HepG2 (cell line): ENCODE measurements around the gene PIGW. TPM values are rescaled to one million over a fixed set of nuclear protein-coding genes. Genes with fewer than 3 reads are reported as not detected.

Experiments
- CBX1 ChIP-seq: IDR thresholded peaks from one replicate; pipeline ENCODE4 v1.6.1; 2016; ENCODE audit warnings: antibody characterized with exemption, low read depth
- ELK4 ChIP-seq: sonication (generic); formaldehyde crosslinking; IDR thresholded peaks from 2 replicates; pipeline ENCODE4 v1.9.0; 2021; ENCODE audit warnings: missing genetic modification reagents, borderline replicate concordance
- GMEB1 ChIP-seq: sonication (generic); formaldehyde crosslinking; IDR thresholded peaks from 2 replicates; pipeline ENCODE4 v1.5.1; 2020; ENCODE audit warnings: missing genetic modification reagents, mild to moderate bottlenecking, borderline replicate concordance
- NFAT5 ChIP-seq: sonication (generic); formaldehyde crosslinking; IDR thresholded peaks from 2 replicates; pipeline ENCODE4 v1.4.0; 2020; ENCODE audit warnings: missing genetic modification reagents
- SIX4 ChIP-seq: sonication (generic); formaldehyde crosslinking; IDR thresholded peaks from 2 replicates; pipeline ENCODE4 v1.4.0; 2020; ENCODE audit warnings: missing genetic modification reagents
- SRY ChIP-seq: sonication (generic); formaldehyde crosslinking; IDR thresholded peaks from 2 replicates; pipeline ENCODE4 v1.8.0; 2022; ENCODE audit warnings: mild to moderate bottlenecking, missing genetic modification reagents
- ZBTB14 ChIP-seq: sonication (generic); formaldehyde crosslinking; IDR thresholded peaks from 2 replicates; pipeline ENCODE4 v1.4.0; 2020; ENCODE audit warnings: missing genetic modification reagents
- ZNF33A ChIP-seq: sonication (generic); formaldehyde crosslinking; IDR thresholded peaks from 2 replicates; pipeline ENCODE4 v1.5.1; 2020; ENCODE audit warnings: missing genetic modification reagents, mild to moderate bottlenecking, moderate library complexity, borderline replicate concordance
- ZNF354B ChIP-seq: sonication (generic); formaldehyde crosslinking; IDR thresholded peaks from 2 replicates; pipeline ENCODE4 v1.8.0; 2022; ENCODE audit warnings: mild to moderate bottlenecking, missing genetic modification reagents
- ZNF430 ChIP-seq: sonication (generic); formaldehyde crosslinking; IDR thresholded peaks from 2 replicates; pipeline ENCODE4 v1.9.0; 2021; ENCODE audit warnings: mild to moderate bottlenecking, missing genetic modification reagents
- ZNF598 ChIP-seq: sonication (generic); formaldehyde crosslinking; IDR thresholded peaks from 2 replicates; pipeline ENCODE4 v1.5.1; 2020; ENCODE audit warnings: mild to moderate bottlenecking, missing genetic modification reagents, borderline replicate concordance
- ZNF609 ChIP-seq: sonication (generic); formaldehyde crosslinking; IDR thresholded peaks from 2 replicates; pipeline ENCODE4 v1.4.0; 2020; ENCODE audit warnings: mild to moderate bottlenecking, missing genetic modification reagents, borderline replicate concordance
- ZNF772 ChIP-seq: sonication (generic); formaldehyde crosslinking; IDR thresholded peaks from 2 replicates; pipeline ENCODE4 v1.5.0; 2020; ENCODE audit warnings: mild to moderate bottlenecking, missing genetic modification reagents
- polyA plus RNA-seq, 8 experiments: library from polyadenylated mRNA; depleted of rRNA in 3 of 8; stranded (reverse) in 7 of 8; unstranded in 1 of 8; fragments of >200 nt; fragmentation: Illumina TruSeq in 4 of 8; extraction: Trizol in 4 of 8; gene quantifications; 2 replicates each; pipeline versions ENCODE4 v1.2.1 to v1.2.3, GENCODE V29; 2011 to 2016; ENCODE audit warnings: low read depth in 4 of 8, missing spikeins in 1 of 8, mixed read lengths in 1 of 8; ENCODE audit not compliant: insufficient read depth in 1 of 8
- total RNA-seq, 5 experiments: library from RNA; depleted of rRNA; stranded (reverse); fragments of >200 nt; fragmentation: Illumina TruSeq; extraction: Trizol; gene quantifications; 2 replicates each; pipeline ENCODE4 v1.2.3, GENCODE V29; 2016; ENCODE audit warnings: low read depth in 1 of 5

PIGW gene
- total and polyA plus RNA-seq, 2 of the 13 experiments (the other 11 are each of a cell fraction or from before 2014, with no cell fraction given): 9.0 to 24.0 TPM

GRCh38 chr17:36533935-36534839 is 600 bp upstream of the PIGW start (continued):
- TF ChIP-seq ZNF609 (CRISPR knock-in tag) (no peak), ZNF354B (CRISPR knock-in tag) (peak; percentile 51), SIX4 (CRISPR knock-in tag) (no peak), ZNF598 (CRISPR knock-in tag) (no peak; the same call in 1 of the 2 replicates), ZNF33A (CRISPR knock-in tag) (no peak), GMEB1 (CRISPR knock-in tag) (no peak), CBX1 (no peak), NFAT5 (CRISPR knock-in tag) (no peak), ZBTB14 (CRISPR knock-in tag) (no peak; the same call in 1 of the 2 replicates), ELK4 (CRISPR knock-in tag) (no peak), ZNF430 (no peak), ZNF772 (no peak), SRY (no peak)
